Measurements from ENCODE around the gene CHMP4B.

Gene CHMP4B

GRCh38 chr20:33875055-33875454 lies 63.9 kb downstream of the CHMP4B start:
- peak overlapping the region; percentile 32; the same call in 1 of the 2 replicates for H3K4me3 ChIP-seq (ENCODE audit: low read length)
- no peaks in the 10 kb centered on the region for H3K79me2 ChIP-seq (ENCODE audit: control insufficient read depth, low read length)
- H3K27ac ChIP-seq (ENCODE audit: low read depth, low read length) = peak overlapping the region; percentile 15; the same call in 1 of the 2 replicates
- H3K27me3 ChIP-seq (ENCODE audit: control insufficient read depth, low read length) = no peaks in the 10 kb centered on the region
- H4K20me1 ChIP-seq (ENCODE audit: control insufficient read depth, insufficient read depth, low read depth, low read length) = no peaks in the 10 kb centered on the region
- no peak for TF ChIP-seq EZH2phosphoT487 (IDR thresholded peaks at IDR 0.05; ENCODE audit: borderline replicate concordance, low read length)
- TF ChIP-seq CTCF (IDR thresholded peaks at IDR 0.05; ENCODE audit: low read depth, low read length, poor library complexity, severe bottlenecking) = no peak
- H3K36me3 ChIP-seq (ENCODE audit: control insufficient read depth, low read length) = no peaks in the 10 kb centered on the region
- H3F3A ChIP-seq (ENCODE audit: control insufficient read depth, insufficient read depth) = no peaks in the 10 kb centered on the region
- peaks cover 18% of the 10 kb centered on the region for H3K4me1 ChIP-seq (ENCODE audit: control insufficient read depth, low read length)
- H3K9me3 ChIP-seq (ENCODE audit: control insufficient read depth, insufficient read depth, low read length) = no peaks in the 10 kb centered on the region; the same call in 1 of the 2 replicates
- H3K9me2 ChIP-seq (replicated peaks; ENCODE audit: control insufficient read depth, low read length) = no peaks in the 10 kb centered on the region
- H3K4me2 ChIP-seq (ENCODE audit: low read length) = peak overlapping the region; percentile 54

GRCh38 chr20:33875534-33876026 lies 64.4 kb downstream of the CHMP4B start:
- no peaks in the 10 kb centered on the region for H3K9me2 ChIP-seq (replicated peaks; ENCODE audit: control insufficient read depth, low read length)
- TF ChIP-seq CTCF (IDR thresholded peaks at IDR 0.05; ENCODE audit: low read depth, low read length, poor library complexity, severe bottlenecking) = no peak
- no peak for TF ChIP-seq EZH2phosphoT487 (IDR thresholded peaks at IDR 0.05; ENCODE audit: borderline replicate concordance, low read length)
- H3K9me3 ChIP-seq (ENCODE audit: control insufficient read depth, insufficient read depth, low read length) = no peaks in the 10 kb centered on the region; the same call in 1 of the 2 replicates
- no peaks in the 10 kb centered on the region for H4K20me1 ChIP-seq (ENCODE audit: control insufficient read depth, insufficient read depth, low read depth, low read length)
- no peaks in the 10 kb centered on the region for H3K27me3 ChIP-seq (ENCODE audit: control insufficient read depth, low read length)
- no peaks in the 10 kb centered on the region for H3K36me3 ChIP-seq (ENCODE audit: control insufficient read depth, low read length)
- H3F3A ChIP-seq (ENCODE audit: control insufficient read depth, insufficient read depth) = no peaks in the 10 kb centered on the region
- peak overlapping the region; percentile 54 for H3K4me2 ChIP-seq (ENCODE audit: low read length)
- H3K79me2 ChIP-seq (ENCODE audit: control insufficient read depth, low read length) = no peaks in the 10 kb centered on the region
- H3K4me1 ChIP-seq (ENCODE audit: control insufficient read depth, low read length) = peaks cover 18% of the 10 kb centered on the region
- peak overlapping the region; percentile 32; the same call in 1 of the 2 replicates for H3K4me3 ChIP-seq (ENCODE audit: low read length)
- H3K27ac ChIP-seq (ENCODE audit: low read depth, low read length) = peak overlapping the region; percentile 15; the same call in 1 of the 2 replicates

GRCh38 chr20:33878583-33878982 lies 67.4 kb downstream of the CHMP4B start:
- H3K36me3 ChIP-seq (ENCODE audit: control insufficient read depth, low read length) = peaks cover 3% of the 10 kb centered on the region
- H4K20me1 ChIP-seq (ENCODE audit: control insufficient read depth, insufficient read depth, low read depth, low read length) = no peaks in the 10 kb centered on the region
- no peak overlapping the region for H3K27ac ChIP-seq (ENCODE audit: low read depth, low read length)
- no peaks in the 10 kb centered on the region for H3K79me2 ChIP-seq (ENCODE audit: control insufficient read depth, low read length)
- H3K9me2 ChIP-seq (replicated peaks; ENCODE audit: control insufficient read depth, low read length) = no peaks in the 10 kb centered on the region
- H3K27me3 ChIP-seq (ENCODE audit: control insufficient read depth, low read length) = peaks cover 8% of the 10 kb centered on the region
- no peak for TF ChIP-seq CTCF (IDR thresholded peaks at IDR 0.05; ENCODE audit: low read depth, low read length, poor library complexity, severe bottlenecking)
- no peak for TF ChIP-seq EZH2phosphoT487 (IDR thresholded peaks at IDR 0.05; ENCODE audit: borderline replicate concordance, low read length)
- no peak overlapping the region for H3K4me3 ChIP-seq (ENCODE audit: low read length)
- H3F3A ChIP-seq (ENCODE audit: control insufficient read depth, insufficient read depth) = no peaks in the 10 kb centered on the region
- no peak overlapping the region for H3K4me2 ChIP-seq (ENCODE audit: low read length)
- peaks cover 31% of the 10 kb centered on the region for H3K4me1 ChIP-seq (ENCODE audit: control insufficient read depth, low read length)
- no peaks in the 10 kb centered on the region; the same call in 1 of the 2 replicates for H3K9me3 ChIP-seq (ENCODE audit: control insufficient read depth, insufficient read depth, low read length)
